GM21447 (cell line): ENCODE data around the gene TAGLN.
"Not testable (repeated sequence)": the region's sequence is repeated elsewhere in the genome, so short reads cannot be mapped to it uniquely, and the experiment has no call there.

Experiments
- ATAC-seq: cut with Tn5 transposase; IDR thresholded peaks from one replicate; pipeline ENCODE4 v1.9.1; 2021; ENCODE audit not compliant: unreplicated experiment

Gene TAGLN

DNA sequence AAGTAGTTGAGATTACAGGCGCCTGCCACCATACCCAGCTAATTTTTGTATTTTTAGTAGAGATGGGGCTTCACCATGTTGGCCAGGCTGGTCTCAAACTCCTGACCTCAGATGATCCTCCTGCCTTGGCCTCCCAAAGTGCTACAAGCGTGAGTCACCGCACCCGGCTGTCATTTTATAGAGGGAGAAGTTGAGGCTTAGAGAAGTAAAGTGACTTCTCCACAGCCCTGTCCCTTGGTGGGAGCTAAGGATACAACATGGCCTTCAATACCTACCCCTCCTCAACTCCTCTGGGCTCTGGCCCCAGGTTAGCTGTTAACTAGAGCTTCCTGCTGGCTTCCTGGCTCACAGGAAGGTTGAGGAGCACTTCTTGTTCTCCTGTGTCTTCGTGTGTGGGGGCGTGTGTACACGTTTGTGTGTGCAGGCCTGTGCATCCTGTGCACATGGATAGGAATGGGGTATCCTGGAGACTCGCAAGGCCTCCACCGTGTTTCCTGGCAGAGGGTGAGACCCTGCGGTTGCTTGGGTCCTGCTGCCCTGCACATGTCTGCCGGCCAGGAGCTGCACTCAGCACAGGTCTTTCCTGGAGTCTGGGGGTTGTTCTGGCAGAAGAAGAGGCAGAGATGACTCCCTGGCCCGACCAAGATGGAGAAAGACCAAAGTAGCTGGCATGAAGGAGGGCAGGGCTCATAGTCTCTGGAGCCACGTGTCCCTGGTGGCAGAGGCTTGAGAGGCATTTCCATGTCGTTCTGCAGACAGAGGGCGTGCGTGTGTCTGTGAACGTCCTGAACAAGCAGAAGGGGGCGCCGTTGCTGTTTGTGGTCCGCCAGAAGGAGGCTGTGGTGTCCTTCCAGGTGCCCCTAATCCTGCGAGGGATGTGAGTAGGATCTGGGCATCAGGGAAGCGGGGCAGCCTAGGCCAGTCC, 18.2 kb upstream of the TAGLN start:
- ATAC-seq, result no peak

DNA sequence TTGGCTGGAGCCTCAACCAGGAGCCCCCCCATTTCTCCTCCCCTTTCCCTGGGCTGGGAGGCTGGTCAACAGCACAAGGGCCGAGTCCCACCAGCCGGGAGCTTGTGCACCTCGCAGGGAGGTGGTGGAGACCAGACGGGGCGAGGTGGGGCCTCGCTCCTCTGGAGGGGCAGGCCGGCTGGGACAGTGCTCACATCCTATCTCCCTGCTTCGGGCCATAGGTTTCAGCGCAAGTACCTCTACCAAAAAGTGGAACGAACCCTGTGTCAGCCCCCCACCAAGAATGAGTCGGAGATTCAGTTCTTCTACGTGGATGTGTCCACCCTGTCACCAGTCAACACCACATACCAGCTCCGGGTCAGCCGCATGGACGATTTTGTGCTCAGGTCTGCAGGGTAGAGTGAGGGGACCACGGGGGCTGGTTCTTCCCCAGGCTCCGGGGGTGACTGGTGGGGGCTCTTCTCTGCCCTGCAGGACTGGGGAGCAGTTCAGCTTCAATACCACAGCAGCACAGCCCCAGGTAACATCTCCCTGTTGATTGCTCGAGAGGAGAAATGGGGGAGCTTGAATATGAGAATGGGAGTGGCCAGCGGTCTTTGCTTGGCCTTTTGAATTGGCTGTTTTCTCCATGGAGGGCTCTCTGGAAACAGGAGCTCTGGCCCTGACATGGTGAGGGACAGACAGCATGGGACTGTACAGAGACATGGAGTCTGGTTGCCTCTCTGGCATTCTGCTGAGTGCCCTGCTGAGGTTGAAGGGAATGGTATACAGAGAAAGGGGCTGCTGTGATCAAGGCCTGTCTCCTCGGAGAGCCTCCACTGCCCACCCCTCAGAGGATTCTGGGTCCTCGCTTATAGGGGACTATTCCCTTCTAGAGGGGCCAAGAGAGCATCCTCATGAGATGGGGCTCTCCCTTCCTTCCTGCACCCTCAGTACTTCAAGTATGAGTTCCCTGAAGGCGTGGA, 17.3 kb upstream of the TAGLN start:
- no peak for ATAC-seq

GRCh38 chr11:117182551-117182935, 16.6 kb upstream of the TAGLN start:
- no peak for ATAC-seq

GRCh38 chr11:117183178-117183577, 16.0 kb upstream of the TAGLN start:
- not testable (repeated sequence) for ATAC-seq

- no peak for ATAC-seq
Measured at GRCh38 chr11:117183724-117184349, 15.3 kb upstream of the TAGLN start.

GRCh38 chr11:117185736-117186430, 13.3 kb upstream of the TAGLN start:
- no peak for ATAC-seq

GRCh38 chr11:117186431-117186761, 12.8 kb upstream of the TAGLN start:
- no peak for ATAC-seq

DNA sequence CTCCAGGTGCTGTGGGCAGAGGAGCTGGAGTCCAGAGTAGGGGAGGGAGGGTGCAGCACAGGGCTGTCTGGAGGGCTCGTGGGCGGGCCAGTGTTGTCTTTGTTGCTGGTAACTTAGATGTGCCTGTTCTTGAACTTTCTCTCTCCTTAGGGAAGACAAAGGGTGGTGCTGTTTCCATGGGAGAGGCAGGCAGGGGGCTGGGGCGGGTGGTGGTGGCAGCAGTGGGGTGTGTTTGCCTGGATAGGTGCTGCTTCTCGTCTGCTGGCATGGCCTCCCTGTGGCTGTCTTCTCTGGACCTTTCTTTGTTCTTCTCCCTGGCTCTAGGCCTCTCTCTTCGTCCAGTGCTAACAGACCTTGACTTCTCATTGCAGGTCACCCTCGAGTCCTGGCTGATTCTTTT, 12.2 kb upstream of the TAGLN start:
- ATAC-seq, result no peak

DNA sequence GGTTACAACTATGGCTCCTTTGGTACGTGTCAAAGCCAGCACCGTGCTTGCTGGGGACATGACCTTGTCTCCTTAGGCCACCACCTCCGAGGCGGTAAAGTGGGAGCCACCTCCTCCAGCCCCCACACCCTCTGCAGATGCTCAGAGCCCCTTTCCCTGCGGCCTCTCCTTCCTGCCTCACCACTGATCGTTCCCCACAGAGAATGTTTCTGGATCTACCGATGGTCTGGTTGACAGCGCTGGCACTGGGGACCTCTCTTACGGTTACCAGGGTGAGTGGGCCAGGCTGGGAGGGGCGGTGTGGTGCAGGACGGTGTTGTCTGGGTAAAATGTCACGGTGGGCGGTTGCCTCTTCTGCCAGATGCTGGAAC, 11.8 kb upstream of the TAGLN start:
- no peak for ATAC-seq

- ATAC-seq, result no peak
Measured at GRCh38 chr11:117187799-117188481, 11.2 kb upstream of the TAGLN start.

DNA sequence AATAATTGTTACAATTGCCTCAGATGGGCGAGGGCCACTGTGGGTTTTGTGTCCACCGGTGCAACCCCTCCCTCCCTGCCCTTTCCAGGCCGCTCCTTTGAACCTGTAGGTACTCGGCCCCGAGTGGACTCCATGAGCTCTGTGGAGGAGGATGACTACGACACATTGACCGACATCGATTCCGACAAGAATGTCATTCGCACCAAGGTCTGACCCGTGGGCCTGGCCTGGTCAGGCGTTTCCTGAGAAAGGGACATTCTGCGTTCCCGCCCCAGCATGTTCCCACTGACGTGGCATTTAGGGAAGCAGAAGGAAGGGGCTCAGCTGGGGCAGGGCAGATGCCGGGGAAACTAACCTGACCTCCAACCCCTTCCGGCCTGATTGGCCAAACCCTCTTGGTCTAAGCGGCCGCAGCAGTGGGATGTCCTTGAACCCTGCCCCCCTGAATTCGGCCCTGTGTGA, 10.5 kb upstream of the TAGLN start:
- no peak for ATAC-seq

DNA sequence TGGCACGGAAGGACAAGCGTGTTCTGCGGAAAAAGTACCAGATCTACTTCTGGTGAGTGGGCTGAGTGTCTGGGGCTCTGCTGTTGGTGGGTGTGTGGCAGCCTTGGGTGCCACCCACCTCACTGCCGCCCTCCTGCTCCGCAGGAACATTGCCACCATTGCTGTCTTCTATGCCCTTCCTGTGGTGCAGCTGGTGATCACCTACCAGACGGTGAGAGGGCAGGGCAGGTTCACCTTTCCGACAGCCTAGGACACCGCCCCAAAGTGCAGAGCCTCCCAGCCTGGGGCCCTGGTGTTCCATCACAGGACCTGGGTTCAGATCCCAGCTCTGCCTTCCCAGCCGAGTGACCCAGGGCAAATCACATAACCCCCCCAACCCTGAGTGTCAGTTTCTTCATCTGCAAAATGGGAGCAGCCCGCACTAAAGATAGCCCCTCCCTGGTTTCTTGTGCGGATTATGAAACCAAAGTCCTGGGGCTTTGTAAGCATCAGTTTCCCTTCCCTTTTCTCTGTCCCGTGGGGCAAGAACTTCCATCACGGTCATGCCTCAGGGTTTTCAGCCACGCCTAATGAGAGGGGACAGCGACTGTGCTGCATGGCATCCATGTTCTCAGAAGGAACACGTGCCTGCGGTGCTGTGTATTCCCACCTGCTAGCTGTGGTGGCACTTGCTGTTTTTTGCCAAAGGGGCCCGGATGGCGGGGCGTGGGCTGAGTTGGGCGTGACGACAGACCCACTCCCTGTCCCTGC, 9.8 kb upstream of the TAGLN start:
- ATAC-seq, result peak; percentile 81

GRCh38 chr11:117189941-117190544, 9.1 kb upstream of the TAGLN start:
- no peak for ATAC-seq

DNA sequence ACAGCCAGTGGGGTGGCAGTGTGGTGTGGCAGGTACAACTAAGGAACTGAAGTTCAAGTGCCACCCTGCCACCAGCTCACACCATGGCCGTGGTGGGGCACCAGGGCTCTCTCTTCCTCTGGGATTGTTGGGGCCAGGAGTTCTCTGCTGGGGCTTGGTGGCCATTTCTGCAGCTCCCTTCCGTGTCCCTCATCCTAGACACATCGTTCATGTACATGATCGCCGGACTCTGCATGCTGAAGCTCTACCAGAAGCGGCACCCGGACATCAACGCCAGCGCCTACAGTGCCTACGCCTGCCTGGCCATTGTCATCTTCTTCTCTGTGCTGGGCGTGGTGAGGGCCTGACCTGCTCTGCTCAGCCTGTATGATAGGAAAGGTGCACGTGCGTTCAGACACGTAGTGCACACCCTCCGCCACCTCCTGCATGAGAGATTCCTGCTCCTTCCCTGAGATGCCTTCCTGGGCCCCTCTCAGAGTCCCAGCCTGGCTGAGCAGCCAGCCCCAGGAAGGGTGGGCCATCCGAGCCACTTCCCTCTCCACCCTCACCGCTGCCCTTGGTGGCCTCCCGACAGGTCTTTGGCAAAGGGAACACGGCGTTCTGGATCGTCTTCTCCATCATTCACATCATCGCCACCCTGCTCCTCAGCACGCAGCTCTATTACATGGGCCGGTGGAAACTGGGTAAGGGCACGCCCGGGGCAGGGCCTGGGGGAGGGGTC, 7.3 kb upstream of the TAGLN start:
- no peak for ATAC-seq

DNA sequence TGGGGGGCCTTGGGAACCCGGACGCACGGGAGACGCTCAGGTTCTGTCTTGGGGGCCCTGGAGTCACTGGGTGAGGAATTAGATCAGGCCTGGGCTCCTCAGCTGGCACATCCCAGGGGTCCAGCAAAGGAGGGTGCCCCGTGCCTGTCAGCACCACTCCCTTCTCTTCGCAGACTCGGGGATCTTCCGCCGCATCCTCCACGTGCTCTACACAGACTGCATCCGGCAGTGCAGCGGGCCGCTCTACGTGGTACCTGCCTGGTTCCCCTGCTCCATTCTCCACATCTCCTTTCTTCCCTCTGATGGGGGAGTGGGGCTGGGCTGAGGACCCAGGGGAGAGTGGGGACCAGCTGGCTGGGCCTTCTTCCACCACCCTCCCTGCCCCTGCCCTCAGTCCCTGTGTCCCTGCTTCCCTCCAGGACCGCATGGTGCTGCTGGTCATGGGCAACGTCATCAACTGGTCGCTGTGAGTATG, 6.7 kb upstream of the TAGLN start:
- ATAC-seq, result no peak

- ATAC-seq, result no peak
Measured at GRCh38 chr11:117193130-117194020, 5.8 kb upstream of the TAGLN start.

DNA sequence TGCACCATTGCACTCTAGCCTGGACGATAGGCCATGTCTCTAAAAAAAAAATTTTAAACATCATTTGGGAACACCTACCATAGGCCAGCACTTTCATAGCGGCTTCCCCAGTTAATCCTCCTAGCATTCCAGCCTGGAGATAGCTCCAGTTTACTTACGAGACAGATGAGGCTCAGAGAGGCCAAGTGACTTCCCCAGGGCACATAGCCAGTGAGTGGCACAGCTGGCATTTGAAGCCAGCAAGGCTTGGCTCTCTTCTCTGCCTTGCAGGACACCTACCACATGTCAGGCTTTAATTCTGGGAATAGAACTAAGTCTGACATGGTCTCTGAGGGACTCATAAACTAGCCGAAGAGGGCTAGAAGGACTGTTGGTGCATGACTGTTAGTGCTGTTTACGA, 4.9 kb upstream of the TAGLN start:
- ATAC-seq, result no peak
